ENCODE data around the gene TMEM61.

GRCh38 chr1:54995835-54996234, 15.4 kb downstream of the TMEM61 start:
- no peak for TF ChIP-seq CTCF (conservative IDR thresholded peaks at IDR 0.05; ENCODE audit: low read depth, low read length)
- TF ChIP-seq EZH2 (IDR thresholded peaks at IDR 0.05; ENCODE audit: low read length, unreplicated experiment): no peak
- no peak for TF ChIP-seq EZH2phosphoT487 (IDR thresholded peaks at IDR 0.05; ENCODE audit: borderline replicate concordance, low read length)

All from PC-3 (cell line).